Liver (tissue), 9 donors: ENCODE measurements around the gene MGAT5. TPM values are rescaled to one million over a fixed set of nuclear protein-coding genes. Genes with fewer than 3 reads are reported as not detected.

Experiments used
- DNase-seq: peaks from one replicate; pipeline ENCODE4 v3.0.0-alpha.2; 2017; ENCODE audit warnings: low spot score
- H3K27ac ChIP-seq, 2 donors: one replicate each; pipeline ENCODE4 v1.7.0; 2013; ENCODE audit warnings: inconsistent platforms in 2 of 2, low read length in 2 of 2, control low read depth in 1 of 2, low read depth in 1 of 2, mild to moderate bottlenecking in 1 of 2
- H3K27me3 ChIP-seq, 4 donors: one replicate each; pipeline versions ENCODE4 v1.6.1 to v1.7.0; 2013; ENCODE audit warnings: low read length in 3 of 4, inconsistent platforms in 1 of 4, mild to moderate bottlenecking in 1 of 4, moderate library complexity in 1 of 4; ENCODE audit not compliant: control insufficient read depth in 4 of 4, insufficient read depth in 4 of 4
- H3K36me3 ChIP-seq, 4 donors: one replicate each; pipeline versions ENCODE4 v1.6.1 to v1.7.0; 2013; ENCODE audit warnings: low read length in 3 of 4, mild to moderate bottlenecking in 3 of 4, low read depth in 1 of 4, moderate library complexity in 1 of 4; ENCODE audit not compliant: control insufficient read depth in 4 of 4, insufficient read depth in 3 of 4
- H3K4me1 ChIP-seq, 4 donors: one replicate each; pipeline versions ENCODE4 v1.6.1 to v1.7.0; 2013; ENCODE audit warnings: low read length in 3 of 4, mild to moderate bottlenecking in 3 of 4, moderate library complexity in 1 of 4; ENCODE audit not compliant: control insufficient read depth in 4 of 4, insufficient read depth in 4 of 4
- H3K4me3 ChIP-seq, 3 donors: one replicate each; pipeline versions ENCODE4 v1.6.1 to v1.7.0; 2013; ENCODE audit warnings: low read length in 3 of 3, control low read depth in 1 of 3, low read depth in 1 of 3, mild to moderate bottlenecking in 1 of 3
- H3K9ac ChIP-seq, 2 donors: one replicate each; pipeline ENCODE4 v1.7.0; 2013; ENCODE audit warnings: low read length in 2 of 2, mild to moderate bottlenecking in 2 of 2, moderate library complexity in 2 of 2, control low read depth in 1 of 2, low read depth in 1 of 2
- H3K9me3 ChIP-seq, 4 donors: one replicate each; pipeline versions ENCODE4 v1.6.1 to v1.7.0; 2013; ENCODE audit warnings: low read length in 3 of 4; ENCODE audit not compliant: control insufficient read depth in 4 of 4
- EGR1 ChIP-seq, 2 donors: IDR thresholded peaks; 2 replicates each; pipeline ENCODE4 v1.6.1; 2016 to 2018; ENCODE audit warnings: antibody characterized with exemption in 2 of 2, low read depth in 2 of 2
- FOXA1 ChIP-seq: IDR thresholded peaks from 2 replicates; pipeline ENCODE4 v1.6.1; 2016; ENCODE audit warnings: antibody characterized with exemption
- FOXA2 ChIP-seq: IDR thresholded peaks from 2 replicates; pipeline ENCODE4 v1.6.1; 2016; ENCODE audit warnings: antibody characterized with exemption
- GABPA ChIP-seq, 2 donors: IDR thresholded peaks in 1 of 2; conservative IDR thresholded peaks in 1 of 2; 2 replicates each; pipeline ENCODE4 v1.6.1; 2016; ENCODE audit warnings: antibody characterized with exemption in 2 of 2, mild to moderate bottlenecking in 1 of 2, moderate library complexity in 1 of 2
- HNF4A ChIP-seq, 2 donors: conservative IDR thresholded peaks; 2 replicates each; pipeline ENCODE4 v1.6.1; 2016; ENCODE audit warnings: antibody characterized with exemption in 2 of 2, mild to moderate bottlenecking in 2 of 2
- HNF4G ChIP-seq: IDR thresholded peaks from 2 replicates; pipeline ENCODE4 v1.6.1; 2016; ENCODE audit warnings: antibody characterized with exemption
- JUND ChIP-seq, 2 donors: IDR thresholded peaks; 2 replicates each; pipeline ENCODE4 v1.6.1; 2016; ENCODE audit warnings: antibody characterized with exemption in 2 of 2
- NR2F2 ChIP-seq: IDR thresholded peaks from 2 replicates; pipeline ENCODE4 v1.6.1; 2016; ENCODE audit warnings: antibody characterized with exemption
- RAD21 ChIP-seq, 2 donors: IDR thresholded peaks; 2 replicates each; pipeline ENCODE4 v1.6.1; 2016; ENCODE audit warnings: antibody characterized with exemption in 2 of 2, mild to moderate bottlenecking in 2 of 2
- SP1 ChIP-seq: IDR thresholded peaks from 2 replicates; pipeline ENCODE4 v1.6.1; 2018; ENCODE audit warnings: antibody characterized with exemption, mild to moderate bottlenecking
- TAF1 ChIP-seq: conservative IDR thresholded peaks from 2 replicates; pipeline ENCODE4 v1.6.1; 2016; ENCODE audit warnings: antibody characterized with exemption, mild to moderate bottlenecking
- YY1 ChIP-seq: IDR thresholded peaks from 2 replicates; pipeline ENCODE4 v1.6.1; 2016; ENCODE audit warnings: antibody characterized with exemption, mild to moderate bottlenecking
- ZBTB33 ChIP-seq: IDR thresholded peaks from 2 replicates; pipeline ENCODE4 v1.6.1; 2016; ENCODE audit warnings: antibody characterized with exemption
- WGBS: extraction: QIAGEN DNeasy Blood & Tissue Kit; methylation state at CpG from one replicate; pipeline ENCODE4 v1.1.7; 2013; 5-methylcytosine and 5-hydroxymethylcytosine counted together
- polyA plus RNA-seq, 2 donors: library from polyadenylated mRNA; stranded (reverse) in 1 of 2; unstranded in 1 of 2; fragments of 200-250 nt in 1 of 2; fragments of >200 nt in 1 of 2; fragmentation: Nextera tagmentation in 1 of 2; extraction: Ambion mirVana in 1 of 2; gene quantifications; one replicate each; pipeline versions ENCODE4 v1.2.1 to v1.2.3, GENCODE V29; 2013 to 2015
- total RNA-seq, 2 donors: library from RNA; depleted of rRNA; stranded (reverse); fragments of >200 nt; gene quantifications; one replicate each; pipeline ENCODE4 v1.2.3, GENCODE V29; 2014
- TF ChIP-seq, protein P1 (sequence below): fragments of 150-350 bp; IDR thresholded peaks from 2 replicates; pipeline ENCODE4 v1.5.1; 2017; ENCODE audit warnings: improper control_type of control experiment, low read depth, low read length; ENCODE audit not compliant: missing input control
- TF ChIP-seq, protein P2 (sequence below): IDR thresholded peaks from 2 replicates; pipeline ENCODE4 v1.6.1; 2016; ENCODE audit warnings: antibody characterized with exemption
- TF ChIP-seq, protein P3 (sequence below): IDR thresholded peaks from 2 replicates; pipeline ENCODE4 v1.6.1; 2016; ENCODE audit warnings: antibody characterized with exemption
- donor health status: healthy.
- donor health status: healthy.
- donor health status: healthy.
- donor health status: healthy.
- donor health status: healthy.

The MGAT5 gene
- total and polyA plus RNA-seq, 4 donors: 1.8 to 12.7 (median 5.6) TPM

- H3K4me1 ChIP-seq: no peaks in the 10 kb centered on the region
- no peak overlapping the region for H3K27ac ChIP-seq
- H3K36me3 ChIP-seq: no peaks in the 10 kb centered on the region
- H3K27me3 ChIP-seq: no peaks in the 10 kb centered on the region
- no peak for DNase-seq
- no peak overlapping the region for H3K4me3 ChIP-seq
- H3K9ac ChIP-seq: no peak overlapping the region
- TF ChIP-seq SP1 (no peak), NR2F2 (no peak), FOXA2 (no peak), TAF1 (no peak), EGR1 (IDR thresholded peaks at IDR 0.05; ENCODE audit: low read depth in 2 of 2) (no peak), HNF4A (conservative IDR thresholded peaks at IDR 0.05) (no peak), HNF4G (no peak), FOXA1 (no peak), YY1 (no peak), RAD21 (IDR thresholded peaks at IDR 0.05) (no peak), JUND (IDR thresholded peaks at IDR 0.05) (no peak), ZBTB33 (no peak)
- TF ChIP-seq, protein P1, sequence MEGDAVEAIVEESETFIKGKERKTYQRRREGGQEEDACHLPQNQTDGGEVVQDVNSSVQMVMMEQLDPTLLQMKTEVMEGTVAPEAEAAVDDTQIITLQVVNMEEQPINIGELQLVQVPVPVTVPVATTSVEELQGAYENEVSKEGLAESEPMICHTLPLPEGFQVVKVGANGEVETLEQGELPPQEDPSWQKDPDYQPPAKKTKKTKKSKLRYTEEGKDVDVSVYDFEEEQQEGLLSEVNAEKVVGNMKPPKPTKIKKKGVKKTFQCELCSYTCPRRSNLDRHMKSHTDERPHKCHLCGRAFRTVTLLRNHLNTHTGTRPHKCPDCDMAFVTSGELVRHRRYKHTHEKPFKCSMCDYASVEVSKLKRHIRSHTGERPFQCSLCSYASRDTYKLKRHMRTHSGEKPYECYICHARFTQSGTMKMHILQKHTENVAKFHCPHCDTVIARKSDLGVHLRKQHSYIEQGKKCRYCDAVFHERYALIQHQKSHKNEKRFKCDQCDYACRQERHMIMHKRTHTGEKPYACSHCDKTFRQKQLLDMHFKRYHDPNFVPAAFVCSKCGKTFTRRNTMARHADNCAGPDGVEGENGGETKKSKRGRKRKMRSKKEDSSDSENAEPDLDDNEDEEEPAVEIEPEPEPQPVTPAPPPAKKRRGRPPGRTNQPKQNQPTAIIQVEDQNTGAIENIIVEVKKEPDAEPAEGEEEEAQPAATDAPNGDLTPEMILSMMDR: no peak
- TF ChIP-seq, protein P2, sequence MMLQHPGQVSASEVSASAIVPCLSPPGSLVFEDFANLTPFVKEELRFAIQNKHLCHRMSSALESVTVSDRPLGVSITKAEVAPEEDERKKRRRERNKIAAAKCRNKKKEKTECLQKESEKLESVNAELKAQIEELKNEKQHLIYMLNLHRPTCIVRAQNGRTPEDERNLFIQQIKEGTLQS: no peak
- peaks cover 0 to 2% (median 0%) of the 10 kb centered on the region in 4 donors for H3K9me3 ChIP-seq
- 93% methylated on average over 2 of the region's 2 CpGs for WGBS
These were observed 24.3 kb upstream of the MGAT5 start for GRCh38 chr2:134229540-134229939.

DNA sequence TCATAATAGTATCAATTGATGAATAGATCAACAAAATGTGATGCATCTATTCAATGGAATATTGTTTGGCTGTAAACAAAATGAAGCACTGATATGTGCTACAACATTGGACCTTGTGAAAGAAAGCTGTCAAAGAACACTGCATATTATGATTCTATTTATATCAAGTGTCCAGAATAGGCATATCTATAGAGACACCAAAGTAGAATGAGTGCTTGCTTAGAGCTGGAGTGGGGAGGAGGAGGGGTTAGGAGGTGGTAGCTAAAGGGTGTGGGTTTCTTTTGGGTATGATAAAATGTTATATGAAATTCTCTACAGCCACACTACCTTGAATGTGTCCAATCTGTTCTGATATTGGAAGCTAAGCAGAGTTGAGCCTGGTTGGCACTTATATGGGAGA, 23.0 kb upstream of the MGAT5 start:
- Histone ChIP-seq H3K27ac (no peak overlapping the region), H3K9me3 (peaks cover 0 to 2% (median 0%) of the 10 kb centered on the region in 4 donors), H3K27me3 (no peaks in the 10 kb centered on the region), H3K4me1 (no peaks in the 10 kb centered on the region), H3K36me3 (no peaks in the 10 kb centered on the region), H3K9ac (no peak overlapping the region), H3K4me3 (no peak overlapping the region)
- no peak for DNase-seq
- TF ChIP-seq, protein P3, sequence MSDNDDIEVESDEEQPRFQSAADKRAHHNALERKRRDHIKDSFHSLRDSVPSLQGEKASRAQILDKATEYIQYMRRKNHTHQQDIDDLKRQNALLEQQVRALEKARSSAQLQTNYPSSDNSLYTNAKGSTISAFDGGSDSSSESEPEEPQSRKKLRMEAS: no peak
- TF ChIP-seq NR2F2 (no peak), RAD21 (IDR thresholded peaks at IDR 0.05) (no peak), ZBTB33 (no peak), HNF4G (no peak), GABPA (IDR thresholded peaks at IDR 0.05 in 1 of 2, conservative IDR thresholded peaks at IDR 0.05 in 1 of 2) (no peak), EGR1 (IDR thresholded peaks at IDR 0.05; ENCODE audit: low read depth in 2 of 2) (no peak)
- TF ChIP-seq, protein P2: no peak
